Right renal cortex interstitium (tissue), 3 donors: ENCODE results near the gene TENM4. TPM values are rescaled to one million over a fixed set of nuclear protein-coding genes. Genes with fewer than 3 reads are reported as not detected.
A peak's percentile ranks its signal among the peaks of the same experiment; 100 is the strongest.

Source experiments
- DNase-seq, 3 donors: peaks; one replicate each; pipeline ENCODE4 v3.0.0-alpha.2; 2013; ENCODE audit warnings: low read depth in 3 of 3, low spot score in 2 of 3
- polyA plus RNA-seq, 3 donors: library from polyadenylated mRNA; unstranded; fragments of 120-200 nt; gene quantifications; one replicate each; pipeline ENCODE4 v1.2.1, GENCODE V29; 2013; ENCODE audit not compliant: insufficient read length in 3 of 3

The TENM4 gene
- polyA plus RNA-seq, 3 donors, result 20.2 to 22.7 (median 21.1) TPM

DNA sequence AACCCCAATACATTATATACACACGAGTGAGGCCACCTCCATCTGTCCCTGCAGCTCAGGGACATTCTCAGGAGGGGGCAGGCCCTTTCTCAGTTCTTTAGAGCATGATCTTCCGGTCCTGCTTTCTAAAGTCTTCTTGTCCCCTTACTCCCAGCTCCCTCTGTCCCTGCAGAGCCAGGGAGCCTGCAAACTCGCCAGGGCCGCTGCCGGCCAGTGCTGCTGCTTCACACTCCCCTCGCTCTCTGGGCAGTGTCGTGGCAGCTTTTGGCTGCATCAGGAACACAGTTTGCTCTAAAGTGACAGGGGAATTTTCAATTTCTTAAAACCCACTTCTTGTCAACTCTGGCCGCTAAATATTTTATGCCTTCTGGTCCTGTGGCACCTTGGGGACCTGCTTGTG, 736.0 kb downstream of the TENM4 start:
- no peak for DNase-seq

DNA sequence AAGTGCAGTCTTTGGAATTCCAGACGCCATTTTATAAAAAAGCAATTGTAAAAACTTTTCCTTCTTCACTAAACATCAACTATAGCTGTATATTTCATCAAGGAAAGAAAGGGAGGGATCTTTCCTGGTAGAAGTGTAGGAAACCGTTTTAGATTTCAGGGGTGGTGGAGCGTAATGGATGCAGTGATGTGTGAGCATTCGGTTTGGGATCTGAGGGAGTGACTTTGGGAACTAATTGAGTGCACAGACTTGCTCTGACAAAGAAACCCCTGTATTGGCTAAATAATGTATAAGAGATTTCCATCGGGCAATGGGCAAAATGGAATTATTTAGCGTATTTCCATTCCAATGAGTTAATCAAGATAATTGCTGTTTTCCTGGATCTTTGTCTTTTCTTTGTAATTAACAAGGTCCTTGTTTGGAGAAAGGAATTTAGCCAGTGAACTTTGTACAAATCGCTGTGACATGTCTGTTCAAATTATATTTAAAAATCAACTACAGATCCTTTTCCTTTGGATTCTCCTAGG, 741.2 kb downstream of the TENM4 start:
- DNase-seq, result peak in 1 of 3 donors; percentile 29

DNA sequence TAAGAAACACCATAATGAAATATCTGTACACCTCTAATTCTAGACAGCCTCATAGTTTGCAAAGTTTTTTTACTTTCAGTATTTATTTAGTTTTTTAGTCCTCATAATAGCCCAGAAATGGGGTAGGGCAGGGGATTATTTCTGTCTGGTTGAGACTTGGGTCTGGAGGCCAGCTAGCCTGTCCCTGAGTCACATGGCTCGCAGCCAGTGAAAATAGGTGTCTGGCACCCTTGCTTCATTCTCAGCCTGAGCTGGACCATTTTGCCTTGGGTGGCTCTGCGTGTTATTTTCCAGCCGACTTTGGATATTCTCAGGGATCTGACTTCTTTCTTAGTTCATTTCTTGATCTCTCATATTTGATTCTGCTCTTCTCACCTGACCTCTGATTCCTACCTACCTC, 742.2 kb downstream of the TENM4 start:
- DNase-seq, result no peak

DNA sequence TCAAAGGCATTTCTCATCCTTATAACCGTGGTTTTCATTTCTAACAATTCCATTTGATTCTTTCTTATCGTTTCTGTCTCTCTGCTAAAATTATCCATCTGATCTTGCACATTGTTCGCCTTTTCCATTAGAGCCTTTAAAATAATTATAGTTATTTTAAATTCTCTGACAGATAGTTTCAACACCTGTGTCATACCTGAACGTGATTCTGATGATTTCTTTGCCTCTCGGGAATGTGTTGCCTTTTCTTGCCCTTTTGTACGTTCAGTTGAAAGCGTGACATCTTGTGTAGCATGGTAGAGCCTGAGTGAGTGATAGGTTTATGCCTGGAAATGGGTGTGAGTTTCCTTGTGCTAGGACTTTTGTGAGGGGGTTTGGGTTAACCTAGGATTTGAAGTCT, 744.7 kb downstream of the TENM4 start:
- DNase-seq, result no peak

DNA sequence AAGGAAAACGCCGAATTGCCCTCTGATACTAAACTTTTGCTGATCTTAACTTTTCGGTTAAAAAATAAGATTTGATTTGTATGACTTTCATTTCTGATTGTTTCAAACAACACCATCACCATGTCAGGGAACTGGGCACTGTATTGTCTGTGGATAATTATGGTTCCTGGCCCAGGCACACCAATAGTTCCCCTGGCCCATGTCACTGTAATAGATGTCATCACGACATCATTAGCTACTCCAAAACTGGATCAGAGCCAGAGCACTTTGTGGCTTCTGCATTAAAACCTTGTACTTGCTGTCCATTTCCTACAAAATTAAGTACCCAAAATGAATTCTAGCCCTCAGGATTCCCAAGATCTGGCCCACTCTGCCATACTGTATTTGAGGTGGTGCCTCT, 746.7 kb downstream of the TENM4 start:
- DNase-seq, result no peak

DNA sequence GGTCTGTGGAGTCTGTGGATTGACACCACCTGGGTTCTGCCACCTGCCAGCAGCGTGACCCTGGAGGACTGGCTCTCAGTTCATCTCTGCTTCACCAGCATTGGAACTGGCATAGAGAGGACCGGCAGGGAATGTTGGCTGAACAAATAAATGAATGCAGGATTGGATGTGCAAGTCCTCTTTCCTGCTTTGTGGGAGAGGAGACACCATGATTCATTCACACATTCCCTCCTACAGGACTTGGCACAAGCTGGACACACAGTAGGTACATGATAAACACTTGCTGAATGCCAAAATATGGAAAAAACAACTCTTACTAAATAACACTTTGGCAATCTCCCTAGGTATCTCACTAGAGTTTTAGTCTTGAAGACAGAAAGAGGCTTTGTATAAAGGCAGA, 749.6 kb downstream of the TENM4 start:
- no peak for DNase-seq

DNA sequence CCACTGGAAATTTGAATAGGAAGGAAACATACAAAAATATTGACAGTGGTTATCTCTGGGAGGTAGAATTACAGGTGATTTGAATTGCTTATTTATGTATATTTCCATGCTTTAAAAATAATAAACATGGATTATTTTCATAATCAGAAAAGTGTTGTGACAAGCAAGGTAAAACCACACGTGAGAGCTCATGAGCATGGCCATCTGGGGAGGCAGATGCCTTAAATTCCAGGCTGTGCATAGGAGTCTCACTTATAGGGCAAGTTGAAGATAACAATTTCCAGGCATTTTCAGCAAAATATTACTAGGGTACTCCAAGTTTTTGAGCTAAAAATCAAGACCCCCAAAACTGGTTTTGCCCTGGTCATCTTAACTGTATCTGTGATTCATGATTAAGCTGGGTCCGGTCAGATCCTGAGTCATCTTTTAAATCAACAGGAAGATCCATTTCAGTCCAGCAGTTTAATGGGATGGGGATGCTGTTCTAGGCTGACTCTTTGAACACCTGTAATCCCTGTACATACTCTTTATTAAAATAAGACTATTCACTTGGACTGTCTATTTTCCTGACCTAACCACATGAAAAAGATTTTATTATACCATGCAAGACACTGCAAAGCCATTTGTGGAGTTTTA, 750.4 kb downstream of the TENM4 start:
- no peak for DNase-seq

DNA sequence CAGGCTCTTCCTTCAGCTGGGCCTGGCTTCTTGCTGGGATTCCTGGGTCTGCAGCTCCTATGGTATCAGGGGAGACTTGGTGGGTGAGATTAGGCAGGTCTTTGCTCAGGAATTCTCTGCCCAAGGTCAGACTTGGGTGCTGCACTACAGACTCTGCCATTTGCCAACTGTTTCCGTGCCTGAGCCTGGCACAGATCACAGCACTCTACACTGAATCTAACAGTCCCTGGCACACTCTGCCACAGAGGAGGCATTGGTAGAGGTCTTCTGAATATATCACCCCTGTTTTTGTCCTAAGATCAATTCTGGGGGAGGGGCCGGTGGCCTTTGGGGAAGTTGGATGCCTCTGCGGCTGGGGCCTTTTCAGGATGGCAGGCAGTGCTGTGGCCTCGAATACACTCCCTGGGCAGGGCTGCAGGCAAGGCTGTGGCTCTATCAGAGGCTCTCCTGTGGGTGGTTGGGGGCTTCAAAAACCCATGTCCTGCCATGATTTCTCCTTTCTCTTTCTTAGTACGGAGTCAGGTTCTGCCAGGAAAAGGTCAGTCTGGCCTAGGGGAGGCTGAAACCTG, 751.2 kb downstream of the TENM4 start:
- DNase-seq, result no peak

DNA sequence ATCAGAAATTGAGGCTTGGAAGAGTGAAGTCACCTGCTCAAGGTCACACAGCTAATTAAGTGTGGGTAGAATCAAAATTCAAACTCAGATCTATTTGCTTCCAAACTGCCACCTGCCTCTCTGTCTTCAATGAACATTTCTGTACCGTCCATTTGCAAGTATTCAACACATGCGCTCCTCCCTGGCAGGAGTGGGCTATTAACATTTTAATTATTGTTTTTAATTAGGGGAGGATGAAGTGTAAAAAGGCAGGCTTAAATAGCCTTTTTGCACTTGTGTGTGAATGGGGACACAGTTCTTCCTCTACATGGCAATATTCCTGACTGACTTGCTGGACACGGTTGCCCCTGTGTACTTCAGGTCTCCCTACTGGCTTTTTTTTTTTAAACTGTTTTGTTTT, 751.7 kb downstream of the TENM4 start:
- no peak for DNase-seq

DNA sequence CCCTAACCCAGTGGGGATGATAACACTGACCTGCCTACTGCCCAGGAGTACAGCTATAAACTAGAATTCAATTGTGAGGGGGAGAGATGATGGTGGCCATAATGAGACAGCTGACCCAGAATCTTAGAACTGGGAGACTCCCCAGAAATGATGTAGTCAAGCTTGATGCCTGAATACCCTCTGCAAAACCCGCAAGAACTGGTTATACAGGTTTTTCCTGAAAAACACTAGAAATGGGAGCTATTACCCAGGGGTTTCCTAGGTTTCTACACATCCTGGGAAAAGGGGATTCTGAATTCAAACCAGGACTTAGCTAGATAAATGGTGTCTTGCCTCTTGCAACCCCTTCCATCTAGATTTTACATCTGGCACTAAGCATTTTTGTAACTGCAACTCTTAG, 752.4 kb downstream of the TENM4 start:
- DNase-seq, result peak in 1 of 3 donors; percentile 24

DNA sequence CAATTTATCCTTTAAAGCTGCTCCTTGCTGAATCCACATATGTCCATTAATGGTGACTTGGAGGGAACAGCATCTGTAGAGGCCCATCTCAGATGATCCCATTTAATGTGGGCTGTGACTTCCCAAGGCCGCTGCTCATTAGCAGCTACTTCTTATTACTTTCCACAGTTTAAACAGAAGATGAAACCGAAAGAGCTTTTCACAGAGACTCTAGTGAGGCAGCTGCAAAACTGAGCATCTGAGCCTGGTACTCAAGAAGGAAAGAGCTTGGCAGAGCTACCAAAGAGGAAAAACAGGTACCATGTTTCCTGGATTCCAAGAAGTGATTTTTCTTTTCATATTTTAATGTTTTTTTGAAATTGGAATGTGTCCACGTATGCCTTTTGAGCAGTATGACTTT, 755.7 kb downstream of the TENM4 start:
- DNase-seq, result no peak

DNA sequence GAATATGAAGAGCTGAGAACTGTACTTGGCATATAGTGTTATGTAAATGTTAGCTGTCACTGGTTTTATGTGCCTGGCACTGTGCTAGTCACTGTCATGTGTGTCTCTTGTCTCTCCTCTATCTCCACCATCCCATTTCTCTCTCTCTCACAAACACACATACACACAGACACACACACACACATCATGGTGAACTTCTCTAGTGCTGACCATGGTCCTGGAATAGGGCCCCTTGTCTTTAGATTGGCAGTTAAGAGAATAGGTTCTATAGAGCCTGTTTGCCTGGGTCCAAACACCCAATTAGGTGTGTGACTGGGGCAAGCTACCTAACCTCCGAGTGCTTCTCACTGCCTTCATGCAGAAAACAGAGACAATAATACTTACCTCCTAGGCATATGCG, 756.5 kb downstream of the TENM4 start:
- no peak for DNase-seq

DNA sequence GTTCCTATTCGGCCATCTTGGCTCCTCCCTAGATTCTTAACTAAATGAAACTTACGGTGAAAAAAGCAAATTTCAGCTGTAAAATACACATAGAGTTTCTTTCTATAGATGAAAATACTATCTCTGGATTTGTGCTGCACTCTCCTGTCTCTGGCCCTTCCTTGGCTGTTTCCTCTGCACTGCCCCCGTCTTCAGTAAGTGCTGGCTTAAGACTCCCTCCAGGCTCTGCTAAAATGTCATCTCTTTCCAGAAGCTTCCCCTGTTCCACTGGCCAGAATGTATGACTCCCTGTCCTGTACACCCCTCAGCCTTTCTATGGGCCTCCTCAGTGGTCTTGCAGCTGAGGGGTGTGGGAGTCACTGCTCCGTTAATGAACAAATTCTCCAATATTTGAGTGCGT, 757.1 kb downstream of the TENM4 start:
- DNase-seq, result no peak

DNA sequence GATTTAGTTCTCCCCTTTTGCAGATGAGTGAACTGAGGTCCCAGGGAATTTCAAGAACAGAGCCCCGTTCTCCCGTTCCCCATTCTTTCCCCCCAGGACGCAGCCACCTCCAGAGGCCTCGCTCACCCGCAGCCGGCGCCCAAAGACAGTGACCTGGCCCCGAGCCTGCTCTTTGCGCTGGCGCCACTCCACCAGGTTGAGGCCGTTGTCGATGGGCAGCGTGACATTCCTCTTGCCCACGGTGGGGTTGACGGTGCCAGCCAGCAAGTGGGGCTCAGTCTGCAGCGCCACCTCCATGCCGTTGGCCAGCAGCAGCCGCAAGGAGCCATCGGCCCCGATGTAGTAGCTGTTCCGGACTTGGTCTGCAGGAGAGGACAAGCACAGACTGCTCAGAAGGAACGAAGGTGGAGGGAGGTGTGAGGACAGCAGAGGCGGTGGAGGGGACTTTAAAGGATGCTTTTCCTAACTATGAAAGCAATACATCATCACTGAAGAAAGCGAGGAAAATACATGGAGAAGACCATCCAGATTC, 764.7 kb downstream of the TENM4 start:
- no peak for DNase-seq

DNA sequence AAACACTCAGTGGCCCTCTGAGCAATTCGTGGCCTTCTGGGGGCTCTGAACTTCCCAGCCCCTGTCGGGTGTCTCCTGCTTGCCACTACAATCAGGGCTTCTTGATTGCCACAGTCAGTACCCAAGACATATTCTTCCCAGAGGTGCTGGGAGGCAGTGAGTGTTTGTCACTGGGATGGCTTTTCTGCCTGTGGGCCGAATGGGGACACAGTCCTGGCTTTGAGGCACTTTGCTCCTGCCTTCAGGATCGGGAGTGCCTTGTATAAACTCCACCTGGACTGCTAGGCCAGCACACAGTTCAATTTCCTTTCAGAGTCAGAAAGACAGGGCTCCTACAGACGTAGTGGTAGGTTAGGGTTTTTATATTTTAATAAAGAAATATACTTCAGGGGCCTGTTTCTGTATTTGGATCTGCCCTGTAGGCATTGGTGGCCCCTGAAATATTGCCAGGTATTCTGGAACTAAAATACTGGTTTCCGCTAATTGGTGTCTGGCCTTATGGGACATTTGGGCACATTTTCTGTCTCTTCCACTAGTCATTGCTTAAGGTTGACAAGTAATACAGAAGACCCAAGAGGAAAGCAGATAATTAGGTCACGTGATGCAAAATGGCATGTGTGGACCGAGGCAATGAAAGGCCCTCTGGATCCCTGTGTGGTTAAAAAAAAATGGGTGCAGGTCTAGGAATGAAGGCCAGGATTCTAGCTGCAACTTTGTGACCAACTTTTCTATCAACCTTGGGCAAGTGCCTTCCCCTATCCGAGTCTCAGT, 767.8 kb downstream of the TENM4 start:
- DNase-seq, result no peak

DNA sequence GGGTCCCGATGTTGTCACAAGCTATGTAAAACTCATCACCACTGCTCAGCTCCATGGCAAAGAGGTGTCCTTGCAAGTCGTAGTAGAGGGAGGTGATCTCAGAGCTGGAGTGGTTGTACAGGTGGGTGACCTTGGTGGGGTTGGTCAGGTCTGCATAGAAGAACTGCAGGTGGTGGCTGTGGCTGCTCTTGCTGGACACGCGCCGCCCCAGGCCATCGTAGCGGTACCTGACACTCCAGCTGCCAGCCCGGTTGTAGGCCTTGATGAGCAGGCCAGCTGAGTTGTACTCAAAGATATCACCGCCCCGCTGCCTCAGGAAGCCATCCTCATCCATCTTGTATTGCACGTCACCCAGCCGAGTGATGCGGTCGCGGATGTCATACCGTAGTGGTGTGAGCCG, 771.6 kb downstream of the TENM4 start:
- DNase-seq, result no peak

DNA sequence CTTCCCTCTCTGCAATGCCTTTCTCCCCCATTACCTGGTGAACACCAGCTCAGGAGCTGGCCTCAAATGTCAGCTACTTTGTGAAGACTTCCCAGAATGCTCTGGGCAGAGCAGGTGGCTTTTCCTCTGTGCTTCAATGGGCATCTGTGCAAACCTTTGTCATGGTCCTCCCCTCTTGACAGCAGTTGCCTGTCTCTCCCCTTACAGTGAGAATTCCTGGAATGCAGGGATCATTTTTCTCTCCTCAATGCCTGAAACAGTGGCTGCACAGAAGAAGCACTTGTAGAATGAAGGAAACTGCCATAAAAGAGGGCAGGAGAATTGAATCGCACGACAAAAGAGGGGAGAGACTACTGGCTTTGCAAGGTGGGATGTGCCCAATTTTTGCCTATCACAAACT, 773.4 kb downstream of the TENM4 start:
- peak in 1 of 3 donors; percentile 32 for DNase-seq

DNA sequence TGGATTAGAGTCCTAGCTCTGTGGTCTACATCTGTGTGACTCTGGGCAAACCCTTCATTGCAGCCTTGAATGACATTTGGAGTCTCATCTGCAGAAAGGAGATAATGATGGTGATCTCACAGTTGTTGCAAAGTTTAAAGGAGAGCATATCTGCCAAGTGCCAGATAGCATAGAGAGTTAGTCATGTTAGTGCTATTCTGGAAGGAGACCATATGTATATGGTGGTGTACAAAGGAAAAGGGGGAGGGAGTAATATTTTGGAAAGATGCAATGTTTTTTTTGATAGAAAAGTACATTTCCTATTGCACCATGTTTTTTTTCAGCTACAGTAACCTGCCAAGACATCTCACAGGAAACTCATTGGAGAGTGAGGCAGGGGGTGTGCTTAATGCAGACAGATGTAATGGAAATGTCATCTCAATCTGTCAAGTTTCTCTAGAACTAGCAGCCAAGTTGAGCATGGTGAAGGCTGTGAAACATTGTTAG, 774.1 kb downstream of the TENM4 start:
- DNase-seq, result no peak

DNA sequence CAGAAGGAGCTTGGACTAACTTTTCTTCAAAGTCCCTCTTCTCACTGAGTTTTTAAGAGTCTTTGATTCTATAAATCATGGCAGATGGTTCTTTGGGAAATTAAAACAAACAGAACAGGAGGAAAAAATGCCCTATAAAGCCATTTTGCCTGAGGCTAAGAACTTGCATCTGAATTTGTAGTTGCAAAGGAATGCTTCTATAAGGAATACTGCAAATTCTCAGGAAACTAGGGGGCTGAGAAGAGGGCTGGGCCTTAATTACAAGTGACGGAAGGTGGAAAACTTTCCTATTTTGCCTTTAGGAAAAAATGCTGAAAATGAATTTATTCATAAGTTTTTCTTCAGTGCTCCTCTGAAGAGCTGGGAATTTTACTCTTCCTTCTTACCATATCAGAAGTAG, 776.2 kb downstream of the TENM4 start:
- no peak for DNase-seq

DNA sequence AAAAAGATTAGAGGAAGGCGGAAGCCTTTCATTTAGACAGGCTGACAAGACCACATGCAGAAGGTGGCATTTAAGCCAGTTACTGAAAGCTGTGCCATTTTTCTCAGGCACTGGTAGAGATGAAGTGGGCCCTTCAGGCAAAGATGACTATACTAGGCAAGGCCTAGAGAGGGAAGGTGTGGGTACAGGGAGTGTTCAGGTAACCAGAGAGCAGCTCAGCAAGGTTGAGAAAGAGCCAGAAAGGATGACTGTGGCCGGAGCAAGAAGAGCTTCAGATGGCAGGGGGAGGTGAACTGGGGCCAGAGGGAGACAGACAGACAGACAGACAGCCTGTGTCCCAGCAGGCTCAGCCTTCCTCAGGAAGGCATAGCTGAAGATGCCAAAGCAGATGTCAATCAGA, 778.0 kb downstream of the TENM4 start:
- DNase-seq, result no peak

DNA sequence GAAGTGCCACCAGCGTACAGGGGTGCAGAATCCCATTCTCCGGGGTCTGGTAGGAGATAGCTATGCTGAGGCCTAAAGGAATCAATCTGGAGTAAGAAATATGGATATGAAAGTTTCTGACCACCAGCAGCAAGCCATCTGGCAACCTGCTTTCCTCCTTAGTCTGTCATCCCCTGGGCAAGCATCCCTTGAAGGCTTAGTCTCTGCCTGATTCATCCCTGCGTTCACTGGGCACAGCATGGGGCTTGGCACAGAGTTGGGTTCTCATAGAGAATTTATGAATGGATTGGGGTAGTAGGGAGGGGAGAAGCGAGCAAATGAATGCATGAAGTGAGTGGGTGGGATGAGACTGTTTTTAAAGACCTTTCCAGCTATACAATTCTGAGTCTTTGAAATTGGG, 780.4 kb downstream of the TENM4 start:
- no peak for DNase-seq
